Activated CD8-positive, alpha-beta memory T cell treated with anti-CD3 and anti-CD28 coated beads for 48 hours (primary cell): ENCODE data around the gene PTPRC.

Experiments used
- DNase-seq, 3 experiments: peaks; one replicate each; pipeline ENCODE4 v3.0.0-alpha.2; 2020; ENCODE audit warnings: low read depth in 2 of 3, low spot score in 2 of 3

Gene PTPRC

DNA sequence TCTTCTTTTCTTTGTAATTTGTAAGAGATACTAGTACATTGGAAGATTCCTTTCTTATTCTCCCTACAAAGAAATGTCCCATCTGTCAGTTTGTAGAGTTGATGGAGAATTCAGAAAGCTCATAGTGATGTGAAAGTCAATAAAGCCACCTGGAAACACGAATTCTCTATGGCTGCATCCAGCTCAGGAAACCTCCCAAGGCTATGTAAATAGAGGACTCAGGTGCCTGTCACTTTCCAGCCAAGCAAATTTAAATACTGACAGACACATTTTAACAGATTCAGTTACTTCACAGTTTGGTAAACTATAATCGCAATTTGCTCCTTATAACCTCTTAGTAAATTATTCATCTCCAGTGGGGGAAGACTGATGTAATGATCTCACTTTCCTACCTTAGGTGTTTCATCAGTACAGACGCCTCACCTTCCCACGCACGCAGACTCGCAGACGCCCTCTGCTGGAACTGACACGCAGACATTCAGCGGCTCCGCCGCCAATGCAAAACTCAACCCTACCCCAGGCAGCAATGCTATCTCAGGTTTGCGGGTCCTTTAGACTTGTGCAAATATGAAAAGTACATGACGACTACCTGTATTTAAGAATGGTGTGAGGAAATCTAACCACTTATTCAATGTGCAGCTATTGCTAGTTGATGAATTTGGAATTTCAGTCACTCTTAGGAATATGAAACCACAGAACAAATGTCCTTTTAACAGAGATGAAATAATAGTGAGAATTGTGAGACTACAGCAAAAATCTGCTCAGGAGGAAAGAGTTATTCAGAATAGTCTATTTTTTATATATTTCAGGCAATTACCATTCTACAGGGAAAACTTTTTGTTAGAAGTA lies 60.6 kb downstream of the PTPRC start:
- peak in 2 of 3 experiments; percentile 38 to 50 for DNase-seq

DNA sequence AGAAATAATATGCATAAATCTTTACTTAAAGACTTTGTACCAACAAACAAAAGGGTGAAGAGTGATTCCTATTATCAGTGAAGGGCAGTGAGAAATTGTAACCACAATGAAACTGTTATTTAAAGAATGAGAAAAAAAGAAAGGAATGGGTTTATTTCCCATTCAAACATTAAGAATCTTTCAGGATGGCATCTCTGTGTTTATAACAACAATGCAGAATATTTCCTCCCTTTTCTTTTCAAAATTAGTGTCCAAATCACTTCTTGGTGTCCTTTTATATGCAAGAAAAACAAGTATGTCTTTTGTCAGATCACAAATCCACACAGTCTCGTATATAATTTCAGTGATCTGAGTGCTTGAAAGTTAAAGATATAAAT lies 61.2 kb downstream of the PTPRC start:
- no peak for DNase-seq

DNA sequence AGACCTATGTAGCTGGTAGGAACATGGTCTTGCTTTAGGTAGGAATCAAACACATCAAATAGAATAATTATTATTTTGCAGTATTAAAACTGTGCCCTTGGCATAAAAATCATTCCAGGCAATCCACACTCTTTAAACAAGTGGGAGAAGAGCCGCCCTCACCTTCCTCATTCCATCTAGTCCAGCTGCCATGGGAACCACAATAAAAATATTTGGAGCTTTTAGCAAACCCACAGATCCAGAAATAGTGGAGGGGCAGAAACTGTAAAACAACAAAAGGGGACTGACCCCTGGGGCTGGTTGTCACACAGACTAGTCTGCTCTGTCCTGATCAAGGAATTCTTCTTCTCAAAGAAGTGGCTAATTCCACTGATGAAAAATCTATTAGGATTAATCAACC lies 61.6 kb downstream of the PTPRC start:
- no peak for DNase-seq

DNA sequence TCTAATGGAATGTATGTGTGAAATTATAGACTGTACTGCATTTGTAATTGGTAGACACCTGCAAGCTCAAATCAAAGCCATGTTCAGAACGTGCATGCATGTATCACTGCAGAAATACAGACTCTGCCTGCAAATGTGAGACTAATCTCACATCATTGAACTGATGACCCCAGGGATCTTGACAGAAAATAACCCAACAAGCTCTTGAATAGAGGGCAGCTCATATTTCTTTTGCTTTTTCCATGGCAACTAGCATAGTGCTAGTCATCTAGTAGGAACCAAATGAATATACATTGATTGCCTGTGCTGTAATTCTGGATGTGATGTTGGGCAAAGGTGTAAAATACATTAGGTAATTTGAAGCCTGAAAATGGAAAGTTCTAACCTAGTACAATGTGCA lies 62.4 kb downstream of the PTPRC start:
- DNase-seq: no peak

DNA sequence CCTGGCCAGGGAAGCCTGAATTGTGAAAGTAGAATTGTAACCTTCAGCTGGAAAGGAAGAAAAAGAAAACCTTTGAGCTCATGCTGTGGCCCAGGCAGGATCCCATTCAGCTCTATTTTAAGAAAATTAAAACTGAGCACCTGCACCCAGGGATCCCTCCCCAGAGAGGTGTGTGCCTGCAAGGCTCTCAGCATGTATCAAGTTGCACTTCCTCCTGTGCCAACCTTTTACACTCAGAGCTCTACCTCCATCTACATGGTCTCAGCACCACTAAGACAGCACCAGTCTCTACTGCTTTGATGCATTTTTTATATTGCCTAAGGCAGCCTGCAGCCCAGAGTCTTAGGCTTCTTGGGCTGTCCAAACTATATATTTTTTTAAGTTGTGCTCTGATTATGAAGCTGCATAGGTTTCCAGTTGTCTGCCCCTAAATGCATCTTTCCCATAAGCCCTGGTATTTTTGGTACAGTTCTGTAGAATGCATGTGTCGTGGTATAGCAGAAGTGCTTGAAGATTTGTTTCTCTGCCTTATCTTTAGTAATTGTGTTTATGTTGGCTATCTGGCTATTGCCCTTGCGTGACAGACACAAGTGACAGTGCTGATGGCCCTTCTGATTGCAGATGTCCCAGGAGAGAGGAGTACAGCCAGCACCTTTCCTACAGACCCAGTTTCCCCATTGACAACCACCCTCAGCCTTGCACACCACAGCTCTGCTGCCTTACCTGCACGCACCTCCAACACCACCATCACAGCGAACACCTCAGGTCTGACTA lies 63.1 kb downstream of the PTPRC start:
- DNase-seq: no peak

DNA sequence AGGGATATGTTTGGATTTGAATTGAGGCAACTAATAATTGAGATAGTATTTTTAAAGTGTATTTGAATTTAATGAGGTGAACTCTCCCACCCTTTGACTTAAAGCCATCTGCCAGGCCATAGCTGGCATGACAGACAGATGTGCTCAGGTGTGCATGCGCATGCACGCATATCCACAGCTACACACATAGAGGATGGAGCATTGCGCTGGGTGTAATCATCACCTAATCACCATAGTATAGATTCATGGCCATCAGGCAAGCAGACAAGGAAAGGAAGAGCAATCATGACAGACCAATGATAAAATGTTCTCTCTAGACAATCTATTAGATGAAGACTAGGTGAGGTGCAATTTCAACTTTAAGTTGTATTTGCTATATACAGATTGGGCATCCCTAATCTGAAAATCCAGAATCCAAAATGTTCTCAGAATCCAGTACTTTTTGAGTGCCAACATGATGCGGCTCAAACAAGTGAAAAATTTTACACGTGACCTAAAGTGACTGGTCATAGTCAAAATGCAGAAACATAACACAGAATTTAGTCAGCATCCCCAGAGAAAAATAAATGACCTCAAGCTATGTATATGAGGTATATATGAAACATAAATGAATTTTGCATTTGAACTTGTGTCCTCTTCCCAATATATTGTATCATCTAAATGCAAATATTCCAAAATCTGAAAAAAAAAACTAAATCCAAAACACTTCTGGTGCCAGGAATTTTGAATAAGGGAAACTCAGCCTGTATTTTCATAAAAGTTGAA lies 70.1 kb downstream of the PTPRC start:
- no peak for DNase-seq

DNA sequence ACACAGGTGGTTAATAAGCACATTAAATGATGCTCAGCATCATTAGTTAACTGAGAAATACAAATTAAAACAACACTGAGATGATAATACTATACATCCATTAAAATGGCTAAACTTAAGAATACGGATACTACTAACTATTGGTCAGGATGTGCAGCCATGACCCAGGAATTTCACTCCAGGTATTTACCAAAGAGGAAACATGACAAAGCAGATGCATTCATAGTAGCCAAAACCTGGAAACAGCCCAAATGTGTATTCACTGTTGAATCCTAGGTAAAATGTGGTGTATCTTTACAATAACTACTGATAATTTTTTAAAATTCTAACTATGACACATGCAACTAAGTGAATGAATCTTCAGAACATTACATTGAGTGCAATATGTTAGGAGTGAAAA lies 73.0 kb downstream of the PTPRC start:
- no peak for DNase-seq

DNA sequence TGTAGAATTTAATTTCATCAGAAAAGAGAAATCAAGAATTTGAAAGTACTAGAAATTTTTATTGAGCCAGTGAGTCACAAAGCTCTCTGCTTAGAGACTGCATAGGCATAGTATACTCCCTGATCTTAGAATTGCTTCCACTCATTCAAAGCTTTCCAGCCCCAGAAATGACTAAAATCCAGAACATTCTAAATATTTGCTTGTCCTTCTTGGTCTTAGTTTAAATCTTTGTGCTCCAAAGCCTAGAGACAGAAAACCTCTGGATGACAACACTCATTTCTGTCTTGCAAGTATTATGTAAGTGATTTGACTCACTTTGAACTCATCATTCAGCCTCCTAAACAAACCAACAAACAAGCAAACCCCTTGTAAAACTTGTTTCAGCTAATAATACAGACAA lies 74.2 kb downstream of the PTPRC start:
- DNase-seq: no peak

DNA sequence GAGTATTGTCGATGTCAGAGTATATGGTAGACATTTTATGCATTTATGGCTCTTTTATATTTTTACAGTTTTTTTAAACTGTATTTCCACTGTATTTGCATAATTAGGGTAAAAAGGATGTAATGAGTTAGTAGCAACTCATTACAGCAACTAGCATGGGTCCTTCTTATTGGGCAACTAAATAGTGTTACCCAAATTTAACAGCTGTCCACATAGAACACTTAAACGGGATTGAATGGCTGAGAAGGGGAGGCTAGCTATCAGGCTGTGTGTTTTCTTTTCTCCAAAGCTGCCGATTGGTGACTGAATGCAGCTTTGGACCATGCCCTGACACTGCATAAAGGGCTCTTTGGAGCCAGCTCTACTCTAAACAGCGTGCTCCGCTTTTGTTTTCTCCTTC lies 75.4 kb downstream of the PTPRC start:
- DNase-seq: no peak

DNA sequence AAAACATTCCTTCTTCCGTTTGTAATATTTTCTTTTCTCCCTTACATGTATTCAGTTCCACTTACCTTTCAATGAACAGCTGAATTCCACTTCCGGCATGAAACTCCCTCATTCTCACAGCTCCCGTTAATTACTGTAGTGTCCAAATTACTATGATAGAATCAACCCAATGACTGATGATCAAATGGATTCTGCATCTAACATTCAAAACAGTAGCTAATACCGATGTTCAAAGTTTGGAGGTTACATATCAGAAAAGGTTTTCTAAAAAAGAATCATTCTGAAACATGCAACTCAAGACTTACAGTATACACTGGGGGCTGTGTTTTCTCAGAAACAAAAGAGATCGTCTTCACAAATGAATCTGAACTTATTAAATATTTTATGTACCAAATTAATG lies 77.2 kb downstream of the PTPRC start:
- no peak for DNase-seq

DNA sequence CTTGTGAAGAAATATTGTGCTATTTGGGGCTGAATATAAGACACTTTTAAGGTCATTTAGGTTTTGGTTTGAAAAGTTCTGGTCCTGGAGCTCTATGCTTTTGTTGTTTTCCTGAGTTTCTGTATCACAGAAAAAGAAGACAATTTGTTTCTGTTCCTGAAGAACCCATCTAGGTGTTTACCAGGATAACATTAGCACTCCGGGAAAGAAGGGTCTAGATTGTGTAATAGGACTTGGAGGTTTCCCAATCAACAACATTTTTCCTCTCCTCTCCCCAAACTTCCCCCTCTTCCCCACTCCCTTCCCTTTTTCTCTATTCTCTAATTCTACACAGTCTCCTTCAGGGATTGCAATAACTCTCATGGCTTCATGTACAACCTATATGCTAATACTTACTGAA lies 78.7 kb downstream of the PTPRC start:
- no peak for DNase-seq

DNA sequence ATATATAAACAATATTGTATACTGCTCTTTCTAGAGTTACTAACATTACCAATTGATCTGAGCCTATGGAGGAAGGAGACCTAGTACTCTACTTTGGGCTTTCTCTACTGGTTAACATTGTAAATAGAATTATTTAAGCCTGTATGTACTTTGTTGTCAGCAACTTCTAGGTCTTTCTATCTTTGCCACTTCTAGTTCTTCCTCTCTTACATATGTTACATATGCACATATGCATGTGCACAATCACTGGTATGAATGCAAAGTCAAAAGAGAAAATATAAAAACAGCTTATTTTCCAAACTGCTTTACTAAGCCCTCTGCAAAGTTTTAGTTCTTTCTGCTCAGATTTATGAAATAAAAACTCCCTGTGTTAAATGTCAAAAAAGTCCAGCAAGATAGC lies 84.3 kb downstream of the PTPRC start:
- DNase-seq: no peak

DNA sequence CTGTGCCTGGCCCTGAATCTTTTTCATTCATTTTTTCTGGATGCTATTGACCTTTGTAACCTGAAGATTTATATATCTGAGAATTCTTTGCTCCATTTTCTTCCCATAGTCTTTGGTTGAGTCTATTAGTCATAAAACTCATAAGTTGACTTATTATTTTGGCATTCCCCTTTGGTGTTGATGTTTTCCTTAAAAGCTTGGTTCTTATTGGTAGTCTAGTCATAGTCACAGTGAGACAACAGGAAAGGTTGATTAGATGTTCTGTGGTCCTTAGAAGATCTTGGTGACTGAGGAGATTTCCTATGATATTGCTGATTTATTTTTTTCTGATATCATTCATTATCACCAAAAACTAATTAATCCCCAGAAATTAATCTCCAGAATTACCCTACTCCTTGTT lies 86.2 kb downstream of the PTPRC start:
- DNase-seq: no peak

DNA sequence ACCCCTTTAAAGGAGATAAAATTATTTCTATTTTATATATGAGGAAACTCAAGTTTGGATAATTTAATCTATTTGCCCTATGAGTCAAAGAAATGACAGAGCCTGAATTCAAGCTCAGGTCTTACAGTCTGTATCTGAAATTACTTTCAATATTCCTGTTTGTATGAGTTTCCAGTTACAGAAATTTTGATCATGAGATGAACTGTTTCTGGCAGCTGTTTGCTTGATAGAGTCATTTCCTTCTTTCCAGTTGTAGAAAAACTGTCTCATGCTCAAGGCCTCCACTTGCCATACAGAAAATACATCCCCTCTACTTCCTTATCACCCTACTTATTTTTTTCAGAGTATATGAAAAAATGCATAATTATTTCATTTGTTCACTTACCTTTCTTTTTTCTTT lies 87.6 kb downstream of the PTPRC start:
- DNase-seq: no peak

DNA sequence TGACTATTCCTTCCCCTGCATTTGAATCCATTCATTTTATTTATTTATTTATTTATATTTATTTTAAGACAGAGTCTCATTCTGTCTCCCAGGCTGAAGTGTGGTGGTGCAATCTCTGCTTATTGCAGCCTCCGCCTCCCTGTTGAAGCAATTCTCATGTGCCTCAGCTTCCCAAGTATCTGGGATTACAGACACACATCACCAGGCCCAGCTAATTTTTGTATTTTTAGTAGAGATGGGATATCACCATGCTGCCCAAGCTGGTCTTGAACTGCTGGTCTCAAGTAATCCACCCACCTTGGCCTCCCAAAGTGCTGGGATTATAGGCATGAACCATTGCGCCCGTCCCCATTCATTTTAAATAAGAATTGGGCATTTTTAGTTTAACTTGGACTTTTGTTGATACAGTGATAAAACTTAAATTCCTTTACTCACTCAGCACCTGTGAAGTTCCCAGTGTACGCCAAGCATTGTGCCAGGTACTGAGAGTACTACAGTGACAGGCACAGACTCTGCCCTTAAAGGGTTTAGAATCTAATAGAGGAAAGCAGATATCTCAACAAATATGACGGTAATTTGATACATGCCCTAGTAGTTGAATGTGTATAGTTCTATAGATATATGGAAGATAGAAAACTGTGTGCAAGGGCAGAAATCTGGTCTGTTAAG lies 90.5 kb downstream of the PTPRC start:
- DNase-seq: no peak

DNA sequence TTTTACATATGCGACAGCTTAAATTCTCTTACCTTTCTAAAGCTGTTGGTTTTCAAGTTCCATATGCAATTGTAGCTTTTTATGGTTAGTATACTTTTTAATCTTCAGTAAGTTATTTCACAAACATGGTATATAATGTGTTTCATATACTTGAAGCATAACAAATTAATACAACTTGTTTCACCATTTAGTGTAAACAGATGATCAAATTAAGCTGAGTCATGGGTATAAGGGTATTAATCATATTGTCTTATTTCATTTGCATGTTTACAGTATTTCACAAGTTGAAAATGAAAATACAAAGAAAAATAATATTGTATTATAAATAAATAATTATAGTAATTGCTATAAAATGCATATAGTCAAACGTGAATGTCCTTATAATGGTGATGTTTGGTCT lies 92.1 kb downstream of the PTPRC start:
- DNase-seq: no peak

DNA sequence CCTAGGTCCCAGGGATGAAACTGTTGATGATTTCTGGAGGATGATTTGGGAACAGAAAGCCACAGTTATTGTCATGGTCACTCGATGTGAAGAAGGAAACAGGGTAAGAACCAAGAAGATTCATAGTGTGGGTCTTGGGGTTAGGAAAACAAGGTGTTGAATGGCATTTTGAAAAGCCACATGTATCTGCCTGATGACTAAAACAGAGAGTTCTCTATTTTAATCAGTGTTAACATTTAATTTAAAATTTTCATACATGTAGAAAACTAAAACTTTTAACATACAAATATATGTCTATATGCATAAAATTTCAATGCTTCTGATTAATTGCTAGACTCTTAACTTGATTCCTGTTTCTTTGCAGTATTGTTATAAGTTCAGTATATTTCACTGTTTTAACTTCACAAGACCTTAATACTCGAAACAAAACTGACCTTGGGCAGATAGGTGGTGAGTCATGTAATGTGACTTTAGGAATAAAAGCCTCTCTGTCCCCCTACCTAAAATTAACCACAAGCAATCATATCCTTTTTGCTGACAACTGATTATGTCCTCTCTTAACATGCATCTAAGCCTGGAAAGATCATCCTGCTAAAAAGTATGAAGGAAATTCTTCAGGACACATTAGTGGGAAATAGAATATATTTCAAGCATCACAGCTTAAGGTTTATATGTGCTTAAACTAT lies 95.6 kb downstream of the PTPRC start:
- DNase-seq: no peak

DNA sequence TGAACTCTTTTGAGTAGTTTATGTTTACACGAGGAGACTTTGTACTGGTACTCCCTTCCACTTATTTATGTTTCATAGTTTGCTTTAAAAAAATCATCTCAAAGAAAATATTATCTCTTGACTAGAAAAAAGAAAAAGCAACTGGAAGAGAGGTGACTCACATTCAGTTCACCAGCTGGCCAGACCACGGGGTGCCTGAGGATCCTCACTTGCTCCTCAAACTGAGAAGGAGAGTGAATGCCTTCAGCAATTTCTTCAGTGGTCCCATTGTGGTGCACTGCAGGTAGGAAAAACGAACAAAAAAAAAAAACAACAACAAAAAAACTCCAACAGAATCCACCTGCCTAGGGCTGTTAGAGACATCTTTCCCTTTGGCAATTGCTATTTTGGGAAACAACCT lies 102.9 kb downstream of the PTPRC start:
- no peak for DNase-seq

DNA sequence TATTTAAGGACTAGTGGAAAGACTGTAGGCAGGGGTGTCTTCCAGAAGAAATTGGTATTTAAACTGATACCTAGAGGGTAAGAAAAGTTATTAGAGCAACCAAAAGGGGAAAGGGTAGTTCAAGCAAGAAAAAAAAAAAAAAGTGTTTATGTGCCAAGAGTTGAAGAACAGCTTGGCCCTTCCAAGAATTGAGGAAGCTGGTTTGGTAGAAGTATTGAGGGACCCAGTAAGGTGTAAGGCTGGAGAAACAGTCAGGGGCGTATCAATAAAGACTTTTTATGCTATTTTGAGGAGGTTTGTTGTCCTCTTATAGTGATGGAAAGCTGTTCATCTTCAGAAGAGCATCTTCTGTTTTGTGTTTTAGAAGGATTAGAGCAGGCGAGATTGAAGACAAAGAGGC lies 108.3 kb downstream of the PTPRC start:
- DNase-seq: no peak

DNA sequence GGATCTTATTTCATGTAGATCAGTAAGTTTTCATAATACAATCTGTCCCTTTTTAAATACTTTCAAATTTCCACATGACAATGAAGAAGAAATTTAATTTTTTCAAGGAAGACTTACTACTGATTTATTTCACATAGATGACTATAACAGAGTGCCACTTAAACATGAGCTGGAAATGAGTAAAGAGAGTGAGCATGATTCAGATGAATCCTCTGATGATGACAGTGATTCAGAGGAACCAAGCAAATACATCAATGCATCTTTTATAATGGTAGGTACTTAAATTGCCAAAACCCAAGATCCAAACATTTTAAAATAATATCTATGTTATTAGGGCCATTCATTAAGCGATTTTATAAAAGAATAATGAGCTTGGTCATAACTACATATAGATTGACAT lies 110.4 kb downstream of the PTPRC start:
- no peak for DNase-seq

DNA sequence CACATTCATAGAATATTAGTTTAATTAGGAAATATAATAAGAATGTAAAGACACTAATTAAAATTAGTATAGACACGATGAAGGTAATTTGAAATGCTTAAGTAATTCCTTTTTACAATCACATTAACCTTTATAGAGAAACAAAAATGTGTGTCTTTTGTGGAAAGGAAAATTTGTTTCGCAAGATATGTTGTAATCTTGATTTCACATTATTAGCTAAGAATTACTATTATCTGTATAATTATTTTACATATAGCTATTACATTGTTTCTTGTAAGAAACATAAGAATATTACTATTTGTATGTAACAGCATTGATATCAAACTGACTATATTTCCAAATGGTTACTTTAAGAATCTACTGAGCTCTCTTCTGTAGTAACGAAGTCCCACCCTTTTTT lies 111.2 kb downstream of the PTPRC start:
- no peak for DNase-seq
